ENCODE data around the gene NCOA3. TPM values are rescaled to one million over a fixed set of nuclear protein-coding genes. Genes with fewer than 3 reads are reported as not detected.

NCOA3 gene
- total RNA-seq, 2 donors from 2014 or later: 81.6 to 92.6 TPM

DNA sequence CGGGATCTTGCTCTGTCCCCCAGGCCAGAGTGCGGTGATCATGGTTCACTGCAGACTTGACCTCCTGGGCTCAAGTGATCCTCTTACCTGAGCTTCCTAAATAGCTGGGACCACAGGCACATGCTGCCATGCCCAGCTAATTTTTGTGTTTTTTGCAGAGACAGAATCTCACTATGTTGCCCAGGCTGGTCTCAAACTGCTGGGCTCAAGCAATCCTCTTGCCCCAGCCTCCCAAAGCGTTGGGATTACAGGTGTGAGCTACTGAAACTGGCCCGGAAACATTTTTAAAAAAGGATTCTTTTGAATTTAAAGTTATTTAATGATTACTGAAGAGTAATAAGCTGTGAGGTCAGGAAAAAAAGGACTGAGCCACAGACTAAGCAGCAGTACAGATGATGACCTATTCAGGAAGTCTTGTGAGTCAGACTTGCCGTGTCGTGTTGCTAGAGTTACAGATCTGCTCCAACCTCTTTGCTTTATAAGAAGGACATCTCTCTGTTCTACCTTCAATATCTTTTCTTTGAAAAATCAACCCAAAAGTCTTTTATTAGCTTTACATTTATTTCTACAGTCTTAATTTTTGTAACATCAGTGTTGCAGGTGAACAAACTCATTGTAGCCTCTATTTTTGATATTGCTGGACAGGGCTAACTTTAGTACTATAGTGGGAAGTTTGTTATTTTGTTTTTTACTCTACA is 108.7 kb downstream of the NCOA3 start:
- H3K27ac Mint-ChIP-seq: peak overlapping the region; percentile 98 to 100
- H3K9me3 Mint-ChIP-seq: peaks cover 0 to 10% of the 10 kb centered on the region in 2 donors
- peak; percentile 92 to 95 for ATAC-seq
- peak; percentile 49 to 61 for DNase-seq (ENCODE audit: low spot score in 2 of 2)
- peaks cover 4 to 43% of the 10 kb centered on the region in 2 donors for H3K36me3 Mint-ChIP-seq

DNA sequence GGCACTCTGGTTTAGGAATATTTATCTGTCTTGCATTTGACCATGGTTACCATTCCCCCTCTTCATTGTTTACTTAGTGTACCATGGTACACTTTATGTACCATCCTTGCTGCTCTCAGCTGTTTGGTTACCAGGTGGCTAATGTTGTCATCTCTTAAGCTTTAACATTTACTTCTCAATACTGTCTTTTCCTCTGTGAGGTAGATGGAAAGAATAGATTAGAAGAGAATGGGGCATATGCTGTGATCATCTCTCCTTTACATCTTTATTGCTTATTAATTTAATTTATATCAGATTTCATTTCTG is 109.2 kb downstream of the NCOA3 start:
- peaks cover 0 to 10% of the 10 kb centered on the region in 2 donors for H3K9me3 Mint-ChIP-seq
- no peak for DNase-seq (ENCODE audit: low spot score in 2 of 2)
- peak overlapping the region; percentile 98 to 100 for H3K27ac Mint-ChIP-seq
- ATAC-seq: peak; percentile 43 to 53
- peaks cover 4 to 43% of the 10 kb centered on the region in 2 donors for H3K36me3 Mint-ChIP-seq

DNA sequence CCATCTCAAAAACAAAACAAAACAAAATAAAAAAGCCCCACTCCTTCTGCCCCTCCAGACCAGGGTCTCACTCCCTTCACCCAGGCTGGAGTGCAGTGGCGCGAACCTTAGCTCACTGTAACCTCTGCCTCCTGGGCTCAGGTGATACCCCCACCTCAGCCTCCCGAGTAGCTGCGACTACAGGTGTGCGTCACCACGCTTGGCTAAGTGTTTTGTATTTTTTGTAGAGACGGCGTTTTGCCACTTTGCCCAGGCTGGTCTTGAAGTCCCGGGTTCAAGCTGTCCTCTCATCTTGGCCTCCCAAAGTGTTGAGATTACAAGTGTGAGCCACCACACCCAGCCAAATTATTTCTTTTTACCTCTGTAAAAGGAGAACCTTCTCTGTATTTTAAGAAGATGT is 110.1 kb downstream of the NCOA3 start:
- ATAC-seq (no peak), DNase-seq (ENCODE audit: low spot score in 2 of 2) (no peak)
- Mint-ChIP-seq H3K27ac (peak overlapping the region; percentile 98 to 100), H3K36me3 (peaks cover 8 to 40% of the 10 kb centered on the region in 2 donors), H3K9me3 (peaks cover 0 to 14% of the 10 kb centered on the region in 2 donors)

DNA sequence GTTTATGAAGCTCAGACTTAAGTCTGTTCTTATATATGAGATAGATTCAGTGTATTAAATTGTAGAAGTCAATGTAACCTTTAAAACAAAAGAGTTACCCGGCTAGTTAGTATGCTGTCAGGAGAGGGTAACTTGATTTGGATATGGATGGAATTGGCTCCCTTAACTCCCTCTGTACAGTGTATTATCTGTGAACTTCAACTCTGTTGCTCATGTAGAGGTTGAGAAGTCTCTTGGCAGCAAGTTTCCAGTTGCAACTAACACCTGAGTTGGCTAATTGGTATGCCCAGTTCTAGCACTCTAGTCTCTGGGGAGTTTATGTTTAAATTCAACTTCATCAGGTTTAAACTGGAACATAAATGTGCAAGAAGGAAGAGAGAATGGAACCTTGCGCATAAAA is 111.0 kb downstream of the NCOA3 start:
- peaks cover 8 to 38% of the 10 kb centered on the region in 2 donors for H3K36me3 Mint-ChIP-seq
- H3K27ac Mint-ChIP-seq: peak overlapping the region; percentile 98 to 100
- ATAC-seq: no peak
- H3K9me3 Mint-ChIP-seq: peaks cover 0 to 14% of the 10 kb centered on the region in 2 donors
- DNase-seq (ENCODE audit: low spot score in 2 of 2): no peak

DNA sequence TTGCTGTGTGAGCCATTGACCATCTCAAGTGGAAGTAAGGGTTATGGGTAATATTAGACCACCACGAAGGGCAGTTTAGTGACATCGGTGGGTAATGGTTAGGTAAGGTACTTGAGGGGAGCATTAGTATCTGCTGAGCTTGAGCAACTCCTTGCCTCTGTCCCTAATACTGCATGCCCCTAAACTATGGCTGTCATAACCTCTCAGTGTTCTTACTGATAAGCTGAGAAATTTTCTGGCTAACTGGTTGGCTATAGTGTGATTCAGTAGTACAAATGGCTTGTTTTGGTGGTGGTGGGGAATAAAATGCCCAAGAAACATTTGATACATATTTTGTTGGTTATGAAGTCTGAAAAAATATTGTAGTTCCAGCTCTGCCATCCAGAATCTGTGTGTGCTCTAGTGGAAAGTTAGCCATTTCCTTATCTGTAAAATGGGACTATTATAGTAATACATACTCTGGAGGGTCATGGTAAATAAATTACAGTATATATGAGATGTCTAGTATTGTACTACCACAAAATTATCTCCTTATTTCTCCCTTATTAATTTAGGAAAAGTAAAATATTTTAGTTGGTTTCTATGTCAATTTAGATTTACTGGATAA is 113.1 kb downstream of the NCOA3 start:
- Mint-ChIP-seq H3K9me3 (peaks cover 0 to 14% of the 10 kb centered on the region in 2 donors), H3K27ac (peak overlapping the region in 1 of 2 donors; percentile 79), H3K36me3 (peaks cover 8 to 25% of the 10 kb centered on the region in 2 donors)
- ATAC-seq (no peak), DNase-seq (ENCODE audit: low spot score in 2 of 2) (no peak)

DNA sequence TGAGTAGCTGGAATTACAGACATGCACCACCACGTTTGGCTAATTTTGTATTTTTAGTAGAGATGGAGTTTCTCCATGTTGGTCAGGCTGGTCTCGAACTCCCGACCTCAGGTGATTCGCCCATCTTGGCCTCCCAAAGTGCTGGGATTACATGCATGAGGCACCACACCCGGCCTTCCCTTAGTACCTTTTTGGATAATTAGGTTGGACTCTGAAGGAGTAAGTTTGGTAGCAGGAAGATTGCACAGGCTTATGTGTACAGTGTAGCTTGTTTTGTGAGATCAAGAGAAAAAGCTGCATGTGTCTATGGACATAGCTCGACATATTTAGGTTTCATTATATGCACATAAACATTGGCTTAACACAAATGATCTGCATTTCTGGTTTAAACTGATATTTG is 116.8 kb downstream of the NCOA3 start:
- peaks cover 16 to 21% of the 10 kb centered on the region in 2 donors for H3K36me3 Mint-ChIP-seq

DNA sequence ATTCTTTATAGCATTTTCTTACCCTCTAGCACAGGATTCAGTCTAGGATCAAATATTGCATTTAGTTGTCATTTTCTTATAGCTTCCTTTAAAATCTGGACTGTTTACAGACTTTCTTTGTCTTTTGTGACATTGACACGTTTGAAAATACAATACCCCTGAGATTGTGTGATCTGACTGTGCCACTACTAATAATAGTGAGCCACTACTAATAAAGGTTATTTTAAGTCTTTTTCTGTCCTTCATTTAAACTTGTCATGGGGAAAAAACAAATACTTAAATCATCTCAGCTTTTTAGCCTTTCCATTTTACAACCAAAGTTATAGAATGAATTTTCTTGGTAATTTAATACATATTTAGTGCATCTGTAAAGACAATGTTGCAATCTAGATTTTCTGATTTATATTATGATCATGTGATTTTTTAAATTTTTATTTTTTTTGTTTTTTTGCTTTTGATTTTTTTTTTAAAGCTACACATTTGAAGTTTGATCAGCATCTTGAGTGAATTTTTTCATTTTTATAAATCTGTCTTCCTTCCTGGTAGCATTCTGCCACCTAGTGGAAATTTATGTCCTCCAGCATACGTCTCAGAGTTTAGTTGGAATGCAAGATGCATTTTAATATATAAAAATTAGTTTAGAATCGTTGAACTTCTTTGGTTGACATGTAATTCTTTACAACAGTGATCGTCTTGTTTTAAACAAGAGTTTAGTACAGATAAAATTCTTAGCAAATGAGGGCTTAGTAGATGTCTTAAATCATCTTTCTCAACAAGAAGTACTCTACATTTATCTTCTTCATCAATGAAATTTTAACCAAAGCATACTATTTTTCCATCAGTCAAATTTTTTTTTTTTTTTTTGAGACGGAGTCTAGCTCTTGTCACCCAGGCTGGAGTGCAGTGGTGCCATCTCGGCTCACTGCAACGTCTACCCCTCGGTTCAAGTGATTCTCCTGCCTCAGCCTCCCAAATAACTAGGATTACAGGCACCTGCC is 119.4 kb downstream of the NCOA3 start:
- Mint-ChIP-seq H3K9me3 (peaks cover 0 to 3% of the 10 kb centered on the region in 2 donors), H3K27ac (peak overlapping the region; percentile 10 to 32), H3K36me3 (peaks cover 12 to 13% of the 10 kb centered on the region in 2 donors)
- peak in 1 of 2 donors; percentile 55 for ATAC-seq
- DNase-seq (ENCODE audit: low spot score in 2 of 2): no peak

More for the DNA sequence above, 116.8 kb downstream of the NCOA3 start:
- DNase-seq (ENCODE audit: low spot score in 2 of 2) (no peak), ATAC-seq (no peak)
- Mint-ChIP-seq H3K9me3 (peaks cover 0 to 7% of the 10 kb centered on the region in 2 donors), H3K27ac (no peak overlapping the region)

DNA sequence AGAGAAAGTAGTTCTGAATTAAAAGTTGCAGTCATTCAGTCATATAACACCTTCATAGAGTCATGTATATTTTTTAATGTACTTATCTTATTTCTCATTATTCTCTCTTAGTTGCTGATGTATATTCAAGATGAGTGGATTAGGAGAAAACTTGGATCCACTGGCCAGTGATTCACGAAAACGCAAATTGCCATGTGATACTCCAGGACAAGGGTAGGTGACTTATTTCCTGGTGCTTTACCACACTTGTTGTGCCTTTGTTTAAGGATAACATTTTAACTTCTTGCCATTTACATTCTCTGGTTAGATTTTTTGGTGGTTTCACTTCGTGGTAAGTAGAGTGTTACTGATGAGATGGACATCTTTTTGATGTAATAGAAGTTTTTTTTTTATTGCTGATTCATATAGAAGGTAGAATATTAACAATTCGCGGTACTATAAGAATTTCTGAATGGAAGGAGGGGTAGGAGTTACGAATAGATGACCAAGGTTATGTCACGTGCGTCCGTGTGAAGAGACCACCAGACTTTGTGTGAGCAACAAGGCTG is 120.5 kb downstream of the NCOA3 start:
- ATAC-seq: peak in 1 of 2 donors; percentile 5
- Mint-ChIP-seq H3K36me3 (peaks cover 9 to 12% of the 10 kb centered on the region in 2 donors), H3K27ac (peak overlapping the region in 1 of 2 donors; percentile 77), H3K9me3 (no peaks in the 10 kb centered on the region)
- DNase-seq (ENCODE audit: low spot score in 2 of 2): no peak

DNA sequence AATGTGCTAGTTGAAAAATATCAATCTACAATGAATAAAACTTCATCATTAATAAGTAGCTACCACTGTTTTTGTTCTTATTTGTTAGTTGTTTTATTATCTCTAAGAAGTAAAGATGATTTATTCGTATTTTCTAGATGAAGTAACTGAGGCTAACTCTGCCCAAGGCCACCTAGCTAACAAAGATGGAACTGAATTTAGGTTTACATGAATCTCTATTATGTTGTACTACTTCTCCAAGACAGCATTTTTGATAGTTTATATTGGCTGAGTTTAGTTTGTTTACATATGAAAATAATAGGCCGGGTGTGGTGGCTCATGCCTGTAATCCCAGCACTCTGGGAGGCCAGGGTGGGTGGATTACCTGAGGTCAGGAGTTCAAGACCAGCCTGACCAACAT is 121.5 kb downstream of the NCOA3 start:
- Mint-ChIP-seq H3K36me3 (peaks cover 12 to 16% of the 10 kb centered on the region in 2 donors), H3K9me3 (no peaks in the 10 kb centered on the region), H3K27ac (no peak overlapping the region)
- DNase-seq (ENCODE audit: low spot score in 2 of 2) (no peak), ATAC-seq (no peak)

DNA sequence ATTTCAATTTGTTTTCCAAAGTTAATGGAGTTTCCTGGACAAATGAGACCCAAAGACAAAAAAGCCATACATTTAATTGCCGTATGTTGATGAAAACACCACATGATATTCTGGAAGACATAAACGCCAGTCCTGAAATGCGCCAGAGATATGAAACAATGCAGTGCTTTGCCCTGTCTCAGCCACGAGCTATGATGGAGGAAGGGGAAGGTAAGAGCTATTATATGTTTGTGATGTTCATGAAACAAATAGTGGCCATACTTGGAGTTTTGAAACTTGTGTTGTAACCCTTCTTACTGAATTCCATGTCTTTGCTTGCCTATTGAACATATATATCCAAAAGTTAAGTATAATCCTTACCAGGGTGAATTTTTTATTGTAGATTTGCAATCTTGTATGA is 125.9 kb downstream of the NCOA3 start:
- H3K9me3 Mint-ChIP-seq: no peaks in the 10 kb centered on the region
- no peak overlapping the region for H3K27ac Mint-ChIP-seq
- DNase-seq (ENCODE audit: low spot score in 2 of 2): no peak
- peaks cover 7 to 20% of the 10 kb centered on the region in 2 donors for H3K36me3 Mint-ChIP-seq
- no peak for ATAC-seq

DNA sequence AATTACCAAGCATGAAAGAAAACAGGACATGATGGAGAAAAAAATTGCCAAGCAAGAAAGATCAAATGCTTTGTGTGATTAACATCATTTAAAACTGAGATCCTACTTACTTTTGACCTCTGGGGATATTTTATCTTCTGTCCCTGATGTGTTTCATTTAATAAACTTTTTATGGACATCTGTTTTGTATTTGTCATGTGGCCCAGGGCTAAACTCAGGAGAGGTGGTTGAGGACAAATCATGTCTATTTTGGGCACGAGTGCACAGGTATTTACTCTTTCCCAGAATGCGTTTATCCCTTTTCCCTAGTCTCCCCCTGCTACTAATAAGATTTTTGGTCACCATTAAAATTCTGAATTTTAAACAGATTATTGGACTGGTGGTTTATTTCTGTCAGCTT is 128.2 kb downstream of the NCOA3 start:
- Mint-ChIP-seq H3K9me3 (no peaks in the 10 kb centered on the region), H3K27ac (no peak overlapping the region), H3K36me3 (peaks cover 4 to 23% of the 10 kb centered on the region in 2 donors)
- ATAC-seq: no peak
- DNase-seq (ENCODE audit: low spot score in 2 of 2): no peak

DNA sequence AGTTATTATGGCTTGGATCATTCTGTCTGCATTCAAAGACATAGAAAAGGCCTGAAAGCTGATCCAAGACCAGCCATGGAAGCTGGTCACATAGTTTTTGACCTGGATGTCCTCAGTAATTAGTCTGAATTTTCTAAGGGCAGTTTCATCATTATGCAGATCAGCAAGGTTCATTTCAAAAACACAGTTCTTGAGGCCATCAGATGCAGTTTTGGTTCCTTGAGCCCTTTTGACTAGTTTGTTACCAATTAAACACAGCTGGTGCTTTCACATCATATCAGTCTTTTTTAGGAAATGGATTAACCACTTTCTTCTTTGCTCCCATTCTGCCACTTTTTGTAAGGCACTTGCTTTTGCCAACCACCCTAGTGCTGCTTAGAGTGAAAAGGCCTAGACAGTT is 129.4 kb downstream of the NCOA3 start:
- H3K36me3 Mint-ChIP-seq: peaks cover 8 to 23% of the 10 kb centered on the region in 2 donors
- no peak overlapping the region for H3K27ac Mint-ChIP-seq
- H3K9me3 Mint-ChIP-seq: no peaks in the 10 kb centered on the region
- ATAC-seq (no peak), DNase-seq (ENCODE audit: low spot score in 2 of 2) (no peak)

DNA sequence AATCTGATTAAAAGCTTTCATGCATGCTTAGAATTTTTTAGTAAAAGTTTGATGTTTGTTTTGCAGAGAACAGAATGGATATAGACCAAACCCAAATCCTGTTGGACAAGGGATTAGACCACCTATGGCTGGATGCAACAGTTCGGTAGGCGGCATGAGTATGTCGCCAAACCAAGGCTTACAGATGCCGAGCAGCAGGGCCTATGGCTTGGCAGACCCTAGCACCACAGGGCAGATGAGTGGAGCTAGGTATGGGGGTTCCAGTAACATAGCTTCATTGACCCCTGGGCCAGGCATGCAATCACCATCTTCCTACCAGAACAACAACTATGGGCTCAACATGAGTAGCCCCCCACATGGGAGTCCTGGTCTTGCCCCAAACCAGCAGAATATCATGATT is 133.6 kb downstream of the NCOA3 start:
- Mint-ChIP-seq H3K9me3 (no peaks in the 10 kb centered on the region), H3K36me3 (peaks cover 20 to 26% of the 10 kb centered on the region in 2 donors)

DNA sequence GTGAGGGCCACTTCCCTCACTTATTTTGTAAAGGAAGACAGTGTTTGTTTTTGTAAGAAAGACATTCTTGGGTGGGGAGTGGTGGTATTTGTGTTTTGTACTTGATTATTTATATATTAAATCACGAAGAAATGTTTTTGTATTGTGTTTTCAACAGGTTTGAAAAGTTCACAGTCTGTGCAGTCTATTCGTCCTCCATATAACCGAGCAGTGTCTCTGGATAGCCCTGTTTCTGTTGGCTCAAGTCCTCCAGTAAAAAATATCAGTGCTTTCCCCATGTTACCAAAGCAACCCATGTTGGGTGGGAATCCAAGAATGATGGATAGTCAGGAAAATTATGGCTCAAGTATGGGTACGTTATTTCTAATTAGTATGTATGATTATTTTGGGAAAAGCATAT is 137.2 kb downstream of the NCOA3 start:
- peaks cover 22 to 25% of the 10 kb centered on the region in 2 donors for H3K36me3 Mint-ChIP-seq
- H3K27ac Mint-ChIP-seq: no peak overlapping the region
- ATAC-seq (no peak), DNase-seq (ENCODE audit: low spot score in 2 of 2) (no peak)
- H3K9me3 Mint-ChIP-seq: no peaks in the 10 kb centered on the region

More for the DNA sequence above, 133.6 kb downstream of the NCOA3 start:
- no peak for ATAC-seq
- DNase-seq (ENCODE audit: low spot score in 2 of 2): no peak
- H3K27ac Mint-ChIP-seq: no peak overlapping the region

DNA sequence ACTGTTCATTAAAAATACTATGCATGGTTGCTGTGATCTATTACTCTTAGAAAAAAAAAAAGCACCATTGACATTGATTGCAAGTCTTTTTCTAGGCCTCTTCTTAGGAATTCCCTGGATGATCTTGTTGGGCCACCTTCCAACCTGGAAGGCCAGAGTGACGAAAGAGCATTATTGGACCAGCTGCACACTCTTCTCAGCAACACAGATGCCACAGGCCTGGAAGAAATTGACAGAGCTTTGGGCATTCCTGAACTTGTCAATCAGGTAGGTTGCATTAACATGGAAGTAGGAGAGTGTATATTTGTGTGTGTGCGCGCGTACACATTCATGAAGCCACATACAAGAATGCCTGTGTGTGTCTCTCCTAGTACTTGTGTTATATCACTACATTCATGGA is 140.4 kb downstream of the NCOA3 start:
- no peaks in the 10 kb centered on the region for H3K9me3 Mint-ChIP-seq
- DNase-seq (ENCODE audit: low spot score in 2 of 2) (no peak), ATAC-seq (no peak)
- H3K36me3 Mint-ChIP-seq: peaks cover 21 to 32% of the 10 kb centered on the region in 2 donors
- peak overlapping the region in 1 of 2 donors; percentile 39 for H3K27ac Mint-ChIP-seq

DNA sequence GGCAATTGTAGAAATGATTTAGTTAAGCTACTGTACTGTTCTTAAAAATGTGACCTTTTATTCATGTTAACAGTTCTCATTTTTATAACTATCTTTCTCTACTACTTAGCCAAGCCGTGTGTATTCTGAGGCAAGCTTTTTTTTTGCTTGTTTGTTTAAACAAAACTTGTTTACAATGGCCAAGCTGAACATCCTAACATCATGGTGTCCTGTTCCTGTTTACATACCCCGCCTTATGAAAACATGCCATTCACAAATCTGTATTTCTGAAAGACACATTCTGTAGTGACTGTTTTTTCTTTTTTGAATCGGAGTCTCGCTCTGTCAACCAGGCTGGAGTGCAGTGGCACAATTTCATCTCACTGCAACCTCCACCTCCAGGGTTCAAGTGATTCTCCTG is 140.9 kb downstream of the NCOA3 start:
- Mint-ChIP-seq H3K27ac (peak overlapping the region; percentile 21 to 30), H3K9me3 (no peaks in the 10 kb centered on the region), H3K36me3 (peaks cover 21 to 32% of the 10 kb centered on the region in 2 donors)
- no peak for ATAC-seq
- DNase-seq (ENCODE audit: low spot score in 2 of 2): no peak

Measured in activated naive CD4-positive, alpha-beta T cell treated with anti-CD3 and anti-CD28 coated beads, Interleukin-2, amount 50 U/mL, for 72 hours (primary cell).